RWPE1 (cell line): ENCODE data around the gene FAM161B.
A peak's percentile ranks its signal among the peaks of the same experiment; 100 is the strongest.

ENCODE experiments used
- CTCF ChIA-PET: fragments of 350-600 bp; sonication (Branson Sonifier 250); formaldehyde crosslinking; extraction: SDS; loops from one replicate; lab custom pipeline; 2021; lab: Yijun Ruan, JAX
- POLR2A ChIA-PET: fragments of 400-600 bp; formaldehyde crosslinking; extraction: SDS; loops from one replicate; lab custom pipeline; 2020; ENCODE audit warnings: antibody characterized with exemption; ENCODE audit not compliant: low non-redundant PET; lab: Yijun Ruan, JAX
- DNase-seq: peaks from one replicate; pipeline ENCODE4 v3.0.0; 2012; ENCODE audit warnings: low spot score
- H3K27ac ChIP-seq: fragments of 450-650 bp; 2 replicates; pipeline ENCODE4 v1.5.1; 2017
- TF ChIP-seq, protein P1 (sequence below): fragments of 450-650 bp; conservative IDR thresholded peaks from 2 replicates; pipeline ENCODE4 v1.5.1; 2017; ENCODE audit warnings: low read depth, mild to moderate bottlenecking

Gene FAM161B

DNA sequence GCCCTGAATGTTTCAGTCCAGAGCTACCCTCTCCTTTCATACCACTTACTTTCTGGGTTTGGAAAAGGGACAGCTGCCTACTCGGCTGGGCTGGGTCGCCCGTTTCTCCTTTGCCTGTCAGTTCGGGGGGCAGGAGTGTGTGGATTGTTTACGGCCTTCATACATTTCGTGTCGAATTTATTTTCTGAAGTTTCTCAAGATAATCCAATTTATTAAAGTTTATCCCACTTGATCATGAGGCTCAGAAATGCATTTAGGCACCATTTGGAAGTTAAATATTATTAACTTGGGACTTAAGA lies 62.6 kb downstream of the FAM161B start:
- CTCF ChIA-PET, result no interaction called here
- POLR2A ChIA-PET, result interaction anchor here (0.6 kb wide), 1 partner anchor 171 kb away, joined by 4 read pairs; no protein-coding TSS in a partner anchor
- TF ChIP-seq, protein P1, sequence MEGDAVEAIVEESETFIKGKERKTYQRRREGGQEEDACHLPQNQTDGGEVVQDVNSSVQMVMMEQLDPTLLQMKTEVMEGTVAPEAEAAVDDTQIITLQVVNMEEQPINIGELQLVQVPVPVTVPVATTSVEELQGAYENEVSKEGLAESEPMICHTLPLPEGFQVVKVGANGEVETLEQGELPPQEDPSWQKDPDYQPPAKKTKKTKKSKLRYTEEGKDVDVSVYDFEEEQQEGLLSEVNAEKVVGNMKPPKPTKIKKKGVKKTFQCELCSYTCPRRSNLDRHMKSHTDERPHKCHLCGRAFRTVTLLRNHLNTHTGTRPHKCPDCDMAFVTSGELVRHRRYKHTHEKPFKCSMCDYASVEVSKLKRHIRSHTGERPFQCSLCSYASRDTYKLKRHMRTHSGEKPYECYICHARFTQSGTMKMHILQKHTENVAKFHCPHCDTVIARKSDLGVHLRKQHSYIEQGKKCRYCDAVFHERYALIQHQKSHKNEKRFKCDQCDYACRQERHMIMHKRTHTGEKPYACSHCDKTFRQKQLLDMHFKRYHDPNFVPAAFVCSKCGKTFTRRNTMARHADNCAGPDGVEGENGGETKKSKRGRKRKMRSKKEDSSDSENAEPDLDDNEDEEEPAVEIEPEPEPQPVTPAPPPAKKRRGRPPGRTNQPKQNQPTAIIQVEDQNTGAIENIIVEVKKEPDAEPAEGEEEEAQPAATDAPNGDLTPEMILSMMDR, result no peak
- peak overlapping the region; percentile 95 for H3K27ac ChIP-seq
- DNase-seq, result no peak

DNA sequence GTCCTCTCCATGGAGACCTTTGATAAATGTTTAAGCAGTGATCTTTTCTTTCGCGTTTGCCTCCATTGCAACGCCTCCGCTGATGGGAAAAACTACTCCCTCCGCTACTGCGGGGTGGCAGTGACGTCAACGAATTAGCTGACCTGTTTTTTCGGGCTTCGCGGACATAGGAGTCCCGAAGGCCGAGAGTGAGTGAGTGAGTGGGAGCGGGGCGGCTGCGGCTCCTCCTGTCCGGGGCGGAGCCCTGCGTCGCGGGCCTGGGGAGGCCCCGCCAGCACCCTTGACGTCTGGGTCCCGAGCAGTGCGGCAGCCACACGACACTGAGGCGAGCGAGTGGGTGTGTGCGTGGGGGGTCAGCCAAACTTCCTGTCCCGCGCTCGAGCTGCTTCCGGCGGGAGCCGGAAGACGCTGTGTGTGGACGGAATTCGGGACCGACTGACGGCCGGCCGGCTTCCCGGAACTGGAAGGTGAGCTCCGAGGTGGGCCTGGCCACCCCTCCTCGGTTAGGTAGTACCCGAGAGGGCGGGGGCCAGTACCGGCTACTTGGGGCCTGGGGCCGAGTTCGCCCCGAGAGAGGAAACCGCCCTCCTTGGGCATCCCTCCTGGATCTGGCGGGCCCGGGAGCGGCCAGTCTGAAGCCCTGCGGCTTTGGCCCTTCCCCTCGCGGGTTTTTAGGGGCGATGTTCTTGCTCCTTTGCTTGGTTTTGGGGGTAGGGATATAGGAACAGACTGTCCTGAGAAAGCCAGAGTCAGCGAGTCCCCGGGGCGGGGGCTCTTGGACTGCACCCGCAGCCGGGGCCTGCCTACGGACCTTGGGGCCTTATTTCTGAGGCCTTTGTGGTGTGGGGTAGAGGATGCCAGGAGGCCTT lies 63.2 kb downstream of the FAM161B start, which contains the start of gene ZNF410:
Gene ZNF410, plus strand, starts transcription at position 411 of the 869 bp plus-strand sequence. CDS start 5,317 bp downstream, outside the sequence.
- ChIA-PET POLR2A (interaction anchor here (0.6 kb wide), 1 partner anchor 171 kb away, joined by 4 read pairs; no protein-coding TSS in a partner anchor), CTCF (interaction anchor here (1.1 kb wide), 1 partner anchor 158 kb away, joined by 5 read pairs; no protein-coding TSS in a partner anchor)
- TF ChIP-seq, protein P1, result no peak
- DNase-seq, result peak; percentile 95
- peak within 1 kb of the TSS; percentile 95 for H3K27ac ChIP-seq

DNA sequence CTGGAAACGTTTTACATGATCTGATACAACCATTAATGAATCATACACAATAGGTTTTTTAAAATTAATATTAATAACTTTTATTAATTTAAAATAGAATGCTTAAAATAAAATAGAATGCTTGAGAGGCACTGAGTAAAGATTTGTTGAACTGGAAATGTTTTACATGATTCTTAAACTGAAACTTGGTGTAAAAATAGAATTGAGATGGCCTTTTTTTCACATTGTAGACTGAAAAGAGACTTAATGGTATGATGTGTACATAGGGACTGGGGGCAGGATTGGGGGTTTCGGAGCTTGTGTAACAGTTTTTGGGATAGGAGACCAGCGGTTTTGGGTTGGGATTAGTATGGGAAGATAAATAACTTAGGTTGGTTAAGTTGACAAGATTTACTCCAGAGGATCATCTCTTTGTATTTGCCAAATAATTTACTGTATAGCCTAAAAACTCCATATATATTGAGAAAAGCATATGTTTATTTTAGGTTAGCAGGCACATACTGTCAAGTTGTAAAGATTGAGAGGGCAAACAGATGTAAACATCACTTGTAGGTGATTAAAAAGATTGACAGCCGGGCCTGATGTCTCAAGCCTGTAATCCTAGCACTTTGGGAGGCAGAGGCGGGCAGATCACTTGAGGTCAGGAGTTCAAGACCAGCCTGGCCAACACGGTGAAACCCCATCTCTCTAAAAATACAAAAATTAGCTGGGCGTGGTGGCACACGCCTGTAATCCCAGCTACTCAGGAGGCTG lies 65.3 kb downstream of the FAM161B start:
- no peak for DNase-seq
- CTCF ChIA-PET, result no interaction called here
- TF ChIP-seq, protein P1, result no peak

More for the DNA sequence above, 65.3 kb downstream of the FAM161B start:
- peak overlapping the region; percentile 34 for H3K27ac ChIP-seq
- POLR2A ChIA-PET, result no interaction called here
